Testis (tissue), 3 donors: ENCODE results near the gene SHISA2. TPM values are rescaled to one million over a fixed set of nuclear protein-coding genes. Genes with fewer than 3 reads are reported as not detected.

Experiments used
- DNase-seq: peaks from one replicate; pipeline ENCODE4 v3.0.0-alpha.2; 2019
- H3K27ac ChIP-seq, 2 donors: fragments of 200-600 bp; sonication (generic); one replicate each; pipeline ENCODE4 v1.5.1; 2019
- H3K27me3 ChIP-seq: fragments of 200-600 bp; sonication (generic); one replicate; pipeline ENCODE4 v1.5.1; 2019
- H3K36me3 ChIP-seq: fragments of 200-600 bp; sonication (generic); one replicate; pipeline ENCODE4 v1.5.1; 2017; ENCODE audit warnings: low read depth; ENCODE audit errors: missing control alignments
- H3K4me1 ChIP-seq: fragments of 200-600 bp; sonication (generic); one replicate; pipeline ENCODE4 v1.5.1; 2019
- H3K4me3 ChIP-seq, 2 donors: fragments of 200-600 bp; sonication (generic); one replicate each; pipeline ENCODE4 v1.5.1; 2017 to 2019
- H3K9me3 ChIP-seq: fragments of 200-600 bp; sonication (generic); one replicate; pipeline ENCODE4 v1.5.1; 2017
- CTCF ChIP-seq, 3 experiments: fragments of 450-650 bp in 2 of 3; fragments of 200-600 bp in 1 of 3; sonication (generic) in 1 of 3; IDR thresholded peaks; one replicate each; pipeline ENCODE4 v1.5.1; 2016 to 2019; ENCODE audit warnings: antibody characterized with exemption in 3 of 3, mild to moderate bottlenecking in 2 of 3, moderate library complexity in 1 of 3
- POLR2A ChIP-seq: fragments of 450-650 bp; IDR thresholded peaks from one replicate; pipeline ENCODE4 v1.6.1; 2017; ENCODE audit warnings: antibody characterized with exemption, mild to moderate bottlenecking, moderate library complexity
- WGBS, 2 donors: methylation state at CpG; one replicate each; pipeline ENCODE4 v1.1.5; 2018; 5-methylcytosine and 5-hydroxymethylcytosine counted together
- intact Hi-C: fragments of 100-400 bp; cut with DNase I; formaldehyde crosslinking; loops from one replicate; pipeline ENCODE4 v1.15.1; 2023; ENCODE audit warnings: low total_unique reads
- polyA plus RNA-seq: library from polyadenylated mRNA; stranded (reverse); fragments of 350-450 nt; fragmentation: Illumina TruSeq; extraction: RNeasy Lipid Tissue Mini Kit (QIAGEN cat#74804); gene quantifications from one replicate; pipeline ENCODE4 v1.2.3, GENCODE V29; 2014; ENCODE audit warnings: low read depth, low replicate concordance; ENCODE audit not compliant: insufficient read depth
- total RNA-seq, 2 donors: library from RNA; depleted of rRNA; stranded (reverse); fragments of >200 nt; gene quantifications; one replicate each; pipeline ENCODE4 v1.2.3, GENCODE V29; 2016

Gene SHISA2
- total and polyA plus RNA-seq, 3 donors from 2014 or later: 2.7 to 20.6 (median 8.2) TPM

- H3K9me3 ChIP-seq: no peaks in the 10 kb centered on the region
- no peaks in the 10 kb centered on the region for H3K4me1 ChIP-seq
- H3K27me3 ChIP-seq: no peaks in the 10 kb centered on the region
- no peaks in the 10 kb centered on the region for H3K36me3 ChIP-seq
- intact Hi-C loops: no loop called here
- H3K4me3 ChIP-seq: no peak overlapping the region
- no peak overlapping the region for H3K27ac ChIP-seq
- DNase-seq: no peak
- TF ChIP-seq POLR2A (no peak), CTCF (IDR thresholded peaks at IDR 0.05) (no peak)
- WGBS, 2 donors: 40 to 75% methylated on average over 3 of the region's 3 CpGs
Measured at GRCh38 chr13:26034018-26034417, 17.8 kb downstream of the SHISA2 start.

GRCh38 chr13:26030331-26030730 lies 21.5 kb downstream of the SHISA2 start:
- no peak overlapping the region for H3K27ac ChIP-seq
- no peak for TF ChIP-seq POLR2A
- no peak for TF ChIP-seq CTCF (IDR thresholded peaks at IDR 0.05)
- no peaks in the 10 kb centered on the region for H3K36me3 ChIP-seq
- no peak for DNase-seq
- intact Hi-C loops: no loop called here
- whole genome bisulfite sequencing, 2 donors: 92 to 94% methylated on average over 4 of the region's 4 CpGs
- H3K27me3 ChIP-seq: no peaks in the 10 kb centered on the region
- no peak overlapping the region for H3K4me3 ChIP-seq
- no peaks in the 10 kb centered on the region for H3K9me3 ChIP-seq
- H3K4me1 ChIP-seq: peaks cover 11% of the 10 kb centered on the region

DNA sequence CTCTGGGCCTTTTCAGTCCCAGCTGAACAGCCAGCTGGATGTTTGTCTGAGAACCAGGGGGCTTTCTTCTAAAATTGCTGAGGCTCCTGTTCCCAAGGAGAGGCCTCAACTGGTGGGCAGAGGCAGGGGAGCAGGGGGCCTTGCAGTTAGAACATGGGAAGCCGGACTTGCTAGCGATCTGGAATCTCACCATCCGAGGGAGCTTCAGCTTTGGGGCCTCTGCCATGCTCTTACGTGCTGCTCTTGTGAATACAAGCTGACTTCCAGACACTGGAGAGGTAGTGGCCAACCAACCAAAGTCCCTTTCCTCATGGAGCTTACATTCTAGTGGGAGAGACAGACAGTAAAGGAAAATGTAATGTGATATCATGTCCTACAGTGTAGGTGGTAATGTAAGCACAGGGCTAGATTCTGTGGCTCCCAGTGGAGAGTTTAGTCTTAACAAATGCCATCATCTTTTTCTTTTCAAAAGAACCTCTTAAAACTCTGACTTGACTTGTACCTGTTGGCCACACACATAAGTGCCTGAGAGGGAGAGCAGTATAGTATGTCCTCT lies 22.2 kb downstream of the SHISA2 start:
- no peak overlapping the region for H3K27ac ChIP-seq
- no peaks in the 10 kb centered on the region for H3K27me3 ChIP-seq
- H3K36me3 ChIP-seq: no peaks in the 10 kb centered on the region
- no peaks in the 10 kb centered on the region for H3K9me3 ChIP-seq
- WGBS, 2 donors: 90 to 100% methylated on average over 4 of the region's 4 CpGs
- TF ChIP-seq CTCF (IDR thresholded peaks at IDR 0.05): no peak
- no peak for TF ChIP-seq POLR2A
- H3K4me3 ChIP-seq: no peak overlapping the region
- intact Hi-C loops: no loop called here
- peaks cover 17% of the 10 kb centered on the region for H3K4me1 ChIP-seq
- DNase-seq: no peak

DNA sequence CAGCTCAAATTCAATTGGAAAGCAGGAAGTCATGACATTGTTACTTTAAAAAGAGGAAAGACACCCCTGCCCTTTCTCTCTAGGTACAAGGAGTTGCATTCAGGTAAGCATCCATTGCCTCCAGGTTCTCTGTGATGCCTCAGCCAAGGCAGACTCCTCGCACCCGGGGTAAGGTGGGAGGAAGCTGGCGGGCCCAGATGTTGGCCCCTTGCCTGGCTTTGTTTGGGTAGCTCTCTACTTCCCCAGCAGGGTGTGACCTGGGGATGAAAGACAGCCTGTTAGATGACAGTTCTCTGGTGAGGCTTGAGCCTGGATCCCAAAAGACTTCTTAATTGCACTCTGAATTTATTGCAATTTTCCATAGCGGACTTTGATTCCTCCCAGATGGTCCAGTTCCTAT lies 25.6 kb downstream of the SHISA2 start:
- no peak for DNase-seq
- intact Hi-C loops: no loop called here
- H3K9me3 ChIP-seq: no peaks in the 10 kb centered on the region
- no peak overlapping the region for H3K4me3 ChIP-seq
- no peaks in the 10 kb centered on the region for H3K36me3 ChIP-seq
- TF ChIP-seq POLR2A (no peak), CTCF (IDR thresholded peaks at IDR 0.05) (no peak)
- peaks cover 20% of the 10 kb centered on the region for H3K4me1 ChIP-seq
- H3K27me3 ChIP-seq: no peaks in the 10 kb centered on the region
- WGBS, 2 donors: 58 to 75% methylated on average over 4 of the region's 4 CpGs
- no peak overlapping the region for H3K27ac ChIP-seq

DNA sequence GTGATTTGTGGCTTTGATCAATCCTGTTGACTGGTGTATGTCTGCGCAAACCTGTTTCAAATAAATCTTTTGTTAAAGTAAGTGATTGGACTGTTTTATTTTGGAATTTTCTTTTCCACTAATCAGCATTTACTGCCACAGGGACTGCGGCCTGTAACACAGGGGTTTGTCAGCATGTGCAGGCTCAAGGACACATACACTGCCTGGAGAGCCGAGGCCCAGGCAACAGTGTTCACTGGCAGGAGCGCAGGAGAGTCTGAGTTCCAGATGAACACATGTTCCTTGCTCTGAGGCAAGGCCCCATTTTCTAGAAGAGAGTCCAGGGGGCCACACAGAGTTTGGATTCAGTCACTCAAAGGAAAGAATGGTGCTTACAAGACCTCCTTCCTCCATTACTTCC lies 26.0 kb downstream of the SHISA2 start:
- intact Hi-C loops: no loop called here
- DNase-seq: peak; percentile 67
- H3K36me3 ChIP-seq: no peaks in the 10 kb centered on the region
- WGBS, 2 donors: 57 to 73% methylated on average over 4 of the region's 4 CpGs
- peak overlapping the region in 1 of 2 donors; percentile 16 for H3K27ac ChIP-seq
- H3K27me3 ChIP-seq: no peaks in the 10 kb centered on the region
- peaks cover 20% of the 10 kb centered on the region for H3K4me1 ChIP-seq
- no peaks in the 10 kb centered on the region for H3K9me3 ChIP-seq
- no peak overlapping the region for H3K4me3 ChIP-seq
- TF ChIP-seq CTCF (IDR thresholded peaks at IDR 0.05) (no peak), POLR2A (no peak)
